ENCODE data around the gene VWA8. TPM values are rescaled to one million over a fixed set of nuclear protein-coding genes. Genes with fewer than 3 reads are reported as not detected.

The VWA8 gene
- total RNA-seq: 10 to 100 TPM; 18.6 to 21.1 TPM

- Mint-ChIP-seq H3K27me3 (no peaks in the 10 kb centered on the region), H3K27ac (peak within 1 kb of the TSS; percentile 93), H3K36me3 (peaks cover 2% of the 10 kb centered on the region), H3K4me3 (peak within 1 kb of the TSS; percentile 92), H3K9me3 (no peaks in the 10 kb centered on the region), H3K4me1 (peaks cover 23% of the 10 kb centered on the region)
- DNase-seq (peak; percentile 90), ATAC-seq (ENCODE audit: low read depth) (peak; percentile 99)
- POLR2A ChIA-PET: interaction anchor here (0.5 to 1.9 kb wide), 9 partner anchors 11 to 92 kb away, joined by 3 to 7 read pairs (median 4); partner anchors contain the start of gene DGKH
Measured at GRCh38 chr13:41960637-41961465, at the start of gene VWA8. Gene VWA8 (minus strand): TSS chr13:41961109. CDS start chr13:41961015, 94 bp downstream.

GRCh38 chr13:42009057-42009456 is 48.1 kb upstream of the VWA8 start:
- Mint-ChIP-seq H3K4me1 (no peaks in the 10 kb centered on the region), H3K27me3 (peaks cover 10% of the 10 kb centered on the region)
- POLR2A ChIA-PET: no interaction called here

GRCh38 chr13:42007844-42008243 is 46.9 kb upstream of the VWA8 start:
- DNase-seq: no peak
- H3K36me3 Mint-ChIP-seq: no peaks in the 10 kb centered on the region
- H3K9me3 Mint-ChIP-seq: no peaks in the 10 kb centered on the region
- ATAC-seq (ENCODE audit: low read depth): no peak
- H3K27ac Mint-ChIP-seq: no peak overlapping the region
- H3K4me3 Mint-ChIP-seq: no peak overlapping the region
- no peaks in the 10 kb centered on the region for H3K4me1 Mint-ChIP-seq
- POLR2A ChIA-PET: no interaction called here
- peaks cover 10% of the 10 kb centered on the region for H3K27me3 Mint-ChIP-seq

More at GRCh38 chr13:42009057-42009456, 48.1 kb upstream of the VWA8 start:
- no peaks in the 10 kb centered on the region for H3K36me3 Mint-ChIP-seq
- H3K27ac Mint-ChIP-seq: no peak overlapping the region
- no peak overlapping the region for H3K4me3 Mint-ChIP-seq
- no peak for ATAC-seq (ENCODE audit: low read depth)
- no peak for DNase-seq
- H3K9me3 Mint-ChIP-seq: no peaks in the 10 kb centered on the region

DNA sequence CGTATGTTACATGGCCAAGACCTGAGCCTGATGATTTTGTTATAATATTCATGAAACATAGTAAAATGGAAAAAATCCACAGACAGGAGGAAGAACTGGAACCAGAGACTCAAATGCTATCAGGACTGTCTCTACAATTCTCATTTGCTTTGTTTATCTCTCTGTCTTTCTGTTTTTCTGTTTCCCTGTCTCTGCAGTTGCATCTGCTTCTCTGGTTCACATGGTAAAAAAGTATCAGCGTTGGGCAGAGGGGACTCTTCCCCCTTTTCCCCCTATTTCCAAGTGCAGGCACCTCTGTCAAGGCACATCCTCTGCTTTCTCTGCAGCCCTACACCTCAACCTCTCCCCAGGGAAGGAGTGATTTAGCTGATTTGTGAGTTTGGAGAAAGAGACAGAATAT is 41.2 kb upstream of the VWA8 start:
- DNase-seq (no peak), ATAC-seq (ENCODE audit: low read depth) (no peak)
- no peak overlapping the region for H3K4me3 Mint-ChIP-seq
- H3K27me3 Mint-ChIP-seq: peaks cover 20% of the 10 kb centered on the region
- POLR2A ChIA-PET: no interaction called here
- H3K27ac Mint-ChIP-seq: no peak overlapping the region
- H3K9me3 Mint-ChIP-seq: peaks cover 2% of the 10 kb centered on the region
- no peaks in the 10 kb centered on the region for H3K4me1 Mint-ChIP-seq
- H3K36me3 Mint-ChIP-seq: peaks cover 2% of the 10 kb centered on the region

DNA sequence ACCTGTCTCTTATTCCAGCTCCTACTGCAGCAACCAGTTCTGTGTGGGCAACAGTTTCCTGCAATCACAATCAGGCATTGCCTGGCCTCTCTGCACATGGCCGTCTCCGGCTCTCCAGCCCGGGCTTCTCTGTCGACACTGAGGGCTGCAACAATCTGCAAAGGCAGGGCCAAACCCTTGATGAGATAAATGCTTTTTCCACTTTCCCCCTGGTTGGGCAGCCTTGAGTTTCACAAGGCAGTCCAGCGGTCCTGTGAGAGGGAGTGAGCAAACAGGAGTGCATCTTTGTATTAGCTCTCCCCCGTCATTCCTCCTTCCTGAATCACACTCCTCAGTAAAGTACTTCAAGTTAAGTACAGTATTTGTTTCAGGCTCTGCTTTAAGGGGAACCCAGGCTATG is 40.7 kb upstream of the VWA8 start:
- Mint-ChIP-seq H3K4me1 (no peaks in the 10 kb centered on the region), H3K27me3 (peaks cover 19% of the 10 kb centered on the region), H3K9me3 (peaks cover 2% of the 10 kb centered on the region), H3K27ac (no peak overlapping the region), H3K4me3 (no peak overlapping the region), H3K36me3 (peaks cover 2% of the 10 kb centered on the region)
- DNase-seq (no peak), ATAC-seq (ENCODE audit: low read depth) (no peak)
- POLR2A ChIA-PET: no interaction called here

GRCh38 chr13:42000846-42001245 is 39.9 kb upstream of the VWA8 start:
- H3K4me1 Mint-ChIP-seq: peaks cover 6% of the 10 kb centered on the region
- ATAC-seq (ENCODE audit: low read depth): no peak
- POLR2A ChIA-PET: no interaction called here
- no peak for DNase-seq
- H3K4me3 Mint-ChIP-seq: no peak overlapping the region
- H3K36me3 Mint-ChIP-seq: peaks cover 2% of the 10 kb centered on the region
- peaks cover 17% of the 10 kb centered on the region for H3K27me3 Mint-ChIP-seq
- H3K9me3 Mint-ChIP-seq: peaks cover 2% of the 10 kb centered on the region
- no peak overlapping the region for H3K27ac Mint-ChIP-seq

GRCh38 chr13:41997396-41997795 is 36.5 kb upstream of the VWA8 start:
- Mint-ChIP-seq H3K27ac (no peak overlapping the region), H3K36me3 (peaks cover 2% of the 10 kb centered on the region), H3K4me1 (peaks cover 9% of the 10 kb centered on the region), H3K27me3 (peaks cover 18% of the 10 kb centered on the region), H3K9me3 (peaks cover 5% of the 10 kb centered on the region), H3K4me3 (no peak overlapping the region)
- POLR2A ChIA-PET: no interaction called here
- ATAC-seq (ENCODE audit: low read depth) (no peak), DNase-seq (no peak)

DNA sequence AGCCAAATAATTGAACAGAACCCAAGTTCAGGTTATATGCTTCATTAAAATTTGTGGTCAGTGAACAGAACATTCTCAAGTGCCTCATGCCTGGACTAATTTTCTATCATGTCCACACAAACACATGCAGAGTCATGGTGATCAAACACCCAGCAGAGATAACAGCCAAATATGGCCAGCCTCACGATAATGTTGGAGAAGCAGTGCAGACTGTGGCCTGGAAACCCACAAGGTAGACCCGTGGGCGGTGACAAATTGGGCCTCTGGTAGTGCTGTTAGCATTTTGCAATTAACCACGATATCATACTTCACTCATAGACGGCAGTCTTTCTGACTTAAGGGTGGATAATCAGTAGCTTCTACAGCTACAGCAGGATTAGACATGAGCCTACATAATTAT is 35.0 kb upstream of the VWA8 start:
- Mint-ChIP-seq H3K27me3 (peaks cover 13% of the 10 kb centered on the region), H3K4me3 (no peak overlapping the region), H3K9me3 (peaks cover 5% of the 10 kb centered on the region), H3K27ac (no peak overlapping the region), H3K4me1 (peaks cover 9% of the 10 kb centered on the region), H3K36me3 (peaks cover 2% of the 10 kb centered on the region)
- POLR2A ChIA-PET: no interaction called here
- DNase-seq (peak; percentile 32), ATAC-seq (ENCODE audit: low read depth) (peak; percentile 61)

GRCh38 chr13:41995336-41995735 is 34.4 kb upstream of the VWA8 start:
- H3K9me3 Mint-ChIP-seq: peaks cover 5% of the 10 kb centered on the region
- H3K4me1 Mint-ChIP-seq: peaks cover 9% of the 10 kb centered on the region
- ATAC-seq (ENCODE audit: low read depth): no peak
- H3K36me3 Mint-ChIP-seq: peaks cover 2% of the 10 kb centered on the region
- no peak overlapping the region for H3K4me3 Mint-ChIP-seq
- POLR2A ChIA-PET: no interaction called here
- H3K27ac Mint-ChIP-seq: no peak overlapping the region
- DNase-seq: no peak
- H3K27me3 Mint-ChIP-seq: peaks cover 13% of the 10 kb centered on the region

- Mint-ChIP-seq H3K27me3 (peaks cover 10% of the 10 kb centered on the region), H3K9me3 (peaks cover 5% of the 10 kb centered on the region), H3K36me3 (peaks cover 2% of the 10 kb centered on the region), H3K4me1 (peaks cover 9% of the 10 kb centered on the region), H3K4me3 (no peak overlapping the region), H3K27ac (no peak overlapping the region)
- ATAC-seq (ENCODE audit: low read depth) (no peak), DNase-seq (no peak)
- POLR2A ChIA-PET: no interaction called here
Measured at GRCh38 chr13:41994696-41995095, 33.8 kb upstream of the VWA8 start.

GRCh38 chr13:41991936-41992335 is 31.0 kb upstream of the VWA8 start:
- POLR2A ChIA-PET: no interaction called here
- H3K27me3 Mint-ChIP-seq: peaks cover 7% of the 10 kb centered on the region
- no peak overlapping the region for H3K27ac Mint-ChIP-seq
- H3K36me3 Mint-ChIP-seq: no peaks in the 10 kb centered on the region
- H3K4me3 Mint-ChIP-seq: no peak overlapping the region
- ATAC-seq (ENCODE audit: low read depth): no peak
- peaks cover 2% of the 10 kb centered on the region for H3K9me3 Mint-ChIP-seq
- H3K4me1 Mint-ChIP-seq: peaks cover 10% of the 10 kb centered on the region
- no peak for DNase-seq

DNA sequence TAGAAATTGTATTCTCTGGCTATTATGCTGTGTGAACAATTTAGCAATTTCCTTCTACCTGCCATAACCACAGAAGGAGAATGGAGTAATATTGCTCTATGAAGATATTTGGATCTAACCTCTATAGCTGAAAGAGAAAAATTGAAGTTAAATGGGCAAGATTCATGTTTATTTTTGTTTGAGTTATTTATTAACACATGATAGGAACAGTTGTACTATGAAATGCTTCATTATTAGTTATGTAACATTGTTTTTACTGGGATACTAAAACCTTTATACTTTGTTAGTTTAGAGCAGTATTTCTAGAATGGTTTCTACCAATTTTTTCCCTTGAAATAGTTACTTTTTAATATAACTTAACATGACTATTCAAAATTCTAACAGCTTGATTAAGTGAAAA is 27.3 kb upstream of the VWA8 start:
- Mint-ChIP-seq H3K4me1 (peaks cover 2% of the 10 kb centered on the region), H3K27me3 (peaks cover 21% of the 10 kb centered on the region), H3K4me3 (no peak overlapping the region), H3K27ac (no peak overlapping the region), H3K9me3 (no peaks in the 10 kb centered on the region), H3K36me3 (no peaks in the 10 kb centered on the region)
- POLR2A ChIA-PET: no interaction called here
- DNase-seq: no peak
- ATAC-seq (ENCODE audit: low read depth): no peak

GRCh38 chr13:41985788-41986508 is 25.0 kb upstream of the VWA8 start:
- Mint-ChIP-seq H3K27ac (no peak overlapping the region), H3K4me1 (peaks cover 2% of the 10 kb centered on the region), H3K36me3 (no peaks in the 10 kb centered on the region), H3K4me3 (no peak overlapping the region), H3K27me3 (peaks cover 27% of the 10 kb centered on the region), H3K9me3 (no peaks in the 10 kb centered on the region)
- ATAC-seq (ENCODE audit: low read depth) (no peak), DNase-seq (no peak)
- POLR2A ChIA-PET: no interaction called here

All from activated naive CD8-positive, alpha-beta T cell treated with anti-CD3 and anti-CD28 coated beads, Interleukin-2, amount 10 ng/mL, durations not matched to agents 7 days and 5 days (primary cell).